ENCODE measurements around the gene HID1. TPM values are rescaled to one million over a fixed set of nuclear protein-coding genes. Genes with fewer than 3 reads are reported as not detected.

The HID1 gene
- total RNA-seq, 2 donors from 2014 or later, result 1.2 to 2.8 TPM

Other genes with a start within 250 kb of the HID1 start
- 1 to 10 TPM; 2.5 to 3.4 TPM for gene RAB37, start 235.5 kb downstream of the HID1 start, total RNA-seq
- 100 to 1,000 TPM in 1 of 2 donors, 10 to 100 TPM in 1; 76.2 to 160 TPM for gene NHERF1, start 224.1 kb downstream of the HID1 start, total RNA-seq
- gene NAT9, start 196.4 kb downstream of the HID1 start, total RNA-seq, result 10 to 100 TPM; 31.6 to 39.2 TPM
- 1 to 10 TPM in 1 of 2 donors, under 1 TPM in 1; 0.65 to 1.2 TPM for gene GRIN2C, start 112.9 kb downstream of the HID1 start, total RNA-seq
- 10 to 100 TPM; 56.7 to 58.4 TPM for gene FDXR, start 99.8 kb downstream of the HID1 start, total RNA-seq
- not detected for gene FADS6, start 79.1 kb downstream of the HID1 start, total RNA-seq
- gene USH1G, start 49.5 kb downstream of the HID1 start, total RNA-seq, result not detected
- not detected for gene OTOP2, start 48.5 kb downstream of the HID1 start, total RNA-seq
- gene OTOP3, start 36.9 kb downstream of the HID1 start, total RNA-seq, result not detected
- 1 to 10 TPM in 1 of 2 donors, under 1 TPM in 1; 0.56 to 1.2 TPM for gene CDR2L, start 14.9 kb upstream of the HID1 start, total RNA-seq
- 10 to 100 TPM; 25.4 to 48.2 TPM for gene MRPL58, start 39.9 kb upstream of the HID1 start, total RNA-seq
- gene ATP5PD, start 74.2 kb upstream of the HID1 start, total RNA-seq, result 100 to 1,000 TPM; 164 to 216 TPM
- 10 to 100 TPM; 21.3 to 22.1 TPM for gene KCTD2, start 74.5 kb upstream of the HID1 start, total RNA-seq
- 10 to 100 TPM in 1 of 2 donors, 1 to 10 TPM in 1; 5.4 to 14.6 TPM for gene SLC16A5, start 115.2 kb upstream of the HID1 start, total RNA-seq
- gene ARMC7, start 137.2 kb upstream of the HID1 start, total RNA-seq, result 10 to 100 TPM; 10.3 to 14.5 TPM
- 10 to 100 TPM; 56.0 to 64.9 TPM for gene NT5C, start 159.0 kb upstream of the HID1 start, total RNA-seq
- gene JPT1, start 181.8 kb upstream of the HID1 start, total RNA-seq, result 100 to 1,000 TPM; 191 to 343 TPM
- 100 to 1,000 TPM; 416 to 512 TPM for gene SUMO2, start 210.2 kb upstream of the HID1 start, total RNA-seq
- 100 to 1,000 TPM; 143 to 161 TPM for gene NUP85, start 232.9 kb upstream of the HID1 start, total RNA-seq

Data from activated T-helper 17 cell treated with anti-CD3 and anti-CD28 coated beads, Interleukin-2, amount 50 U/mL, for 72 hours (primary cell).